Ecto neural progenitor cell (in vitro differentiated cells): ENCODE data around the gene ZC4H2.
"Not testable (repeated sequence)": the region's sequence is repeated elsewhere in the genome, so short reads cannot be mapped to it uniquely, and the experiment has no call there.

ENCODE experiments used
- DNase-seq: peaks from one replicate; pipeline ENCODE4 v3.0.0-alpha.2; 2018; ENCODE audit warnings: low spot score

ZC4H2 gene, protein sequence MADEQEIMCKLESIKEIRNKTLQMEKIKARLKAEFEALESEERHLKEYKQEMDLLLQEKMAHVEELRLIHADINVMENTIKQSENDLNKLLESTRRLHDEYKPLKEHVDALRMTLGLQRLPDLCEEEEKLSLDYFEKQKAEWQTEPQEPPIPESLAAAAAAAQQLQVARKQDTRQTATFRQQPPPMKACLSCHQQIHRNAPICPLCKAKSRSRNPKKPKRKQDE

DNA sequence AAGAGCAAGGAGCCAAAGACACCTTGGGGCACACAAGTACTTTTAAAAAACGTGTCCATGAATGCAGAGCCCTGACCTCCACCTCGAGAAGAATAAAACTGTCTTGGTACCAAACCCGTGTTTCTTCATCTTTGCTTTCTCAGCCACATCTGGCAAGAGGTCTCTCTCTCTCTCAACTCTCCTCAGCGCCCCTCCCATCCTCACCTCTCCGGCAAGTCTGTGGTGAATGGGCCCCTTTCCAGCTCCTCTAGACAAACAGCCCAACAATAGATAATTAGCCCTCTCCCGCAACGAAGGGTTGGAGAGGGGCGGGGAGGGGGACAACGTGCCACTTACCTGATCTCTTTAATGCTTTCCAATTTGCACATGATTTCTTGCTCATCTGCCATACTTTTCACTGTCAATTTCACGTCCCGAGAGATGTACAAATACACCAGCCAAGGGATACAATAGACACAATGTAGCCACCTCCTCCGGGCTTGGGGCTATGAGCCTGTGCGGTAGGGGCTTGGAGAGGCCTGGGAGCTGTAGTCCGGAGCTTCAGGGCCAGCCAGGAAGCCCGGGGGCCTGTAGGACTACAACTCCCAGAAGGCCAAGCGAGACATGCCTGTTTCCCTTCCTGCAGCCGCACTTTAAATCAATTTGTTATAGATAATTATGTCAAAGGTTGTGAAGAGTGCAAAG lies at the start of gene ZC4H2:
Gene ZC4H2, minus strand, starts transcription at position 462 of the 684 bp plus-strand sequence. Its CDS starts 73 bp downstream, at position 389.
- peak; percentile 76 for DNase-seq

DNA sequence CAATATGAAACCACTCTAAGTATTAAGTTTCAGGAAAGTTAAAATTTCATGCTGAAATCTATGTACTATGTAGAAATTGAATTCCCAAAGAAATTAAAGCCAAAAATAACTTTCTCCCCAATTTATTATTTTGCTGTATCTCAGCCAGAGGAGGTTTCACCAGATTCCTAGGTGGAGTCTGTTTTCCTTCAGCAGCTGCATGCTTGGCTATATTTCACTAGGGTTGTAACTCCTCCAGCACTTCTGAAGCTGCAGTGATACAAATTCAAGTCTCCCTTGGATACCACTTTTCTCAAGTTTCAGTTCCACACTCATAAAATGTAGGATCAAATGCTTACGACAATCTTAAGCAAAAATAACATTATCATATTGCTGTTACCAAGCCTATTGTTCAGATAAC lies 41.2 kb upstream of the ZC4H2 start:
- DNase-seq = no peak

DNA sequence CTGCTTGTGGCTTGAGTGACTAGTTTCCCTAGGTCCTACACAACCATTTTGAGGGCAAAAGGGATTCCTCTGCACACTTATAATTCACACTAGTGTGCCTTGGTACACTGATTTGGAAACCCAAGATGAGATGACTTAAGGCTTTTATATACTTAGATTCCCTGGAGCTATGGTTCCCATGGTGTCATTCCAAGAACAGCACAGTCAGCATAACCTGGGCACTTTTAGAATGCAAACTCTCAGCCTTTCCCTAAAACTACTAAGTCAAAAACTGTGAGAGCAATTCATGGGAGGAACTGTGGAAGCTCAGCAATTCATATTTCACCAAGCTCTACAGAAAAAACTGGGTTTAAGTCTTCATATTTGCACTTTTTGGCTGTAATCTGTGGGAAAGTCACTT lies 38.0 kb upstream of the ZC4H2 start:
- no peak for DNase-seq

DNA sequence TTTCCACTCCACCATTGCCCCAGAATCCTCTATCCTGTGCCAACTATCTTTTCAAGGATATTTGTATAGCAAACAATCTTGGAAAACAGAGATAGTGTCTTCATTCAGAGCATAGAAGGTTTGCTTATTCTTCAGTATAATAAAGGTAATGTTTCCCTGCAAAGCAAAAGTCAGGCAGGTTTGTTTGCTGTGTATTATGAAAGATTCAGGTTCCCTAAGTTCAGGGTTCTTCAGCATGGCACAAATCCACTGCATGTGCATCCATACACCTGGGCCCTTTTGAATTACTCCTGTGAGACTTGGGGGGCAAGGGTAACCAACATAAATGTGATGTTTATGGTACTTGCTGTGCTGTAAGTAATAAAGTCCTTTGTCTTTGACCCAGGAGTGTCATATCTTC lies 33.2 kb upstream of the ZC4H2 start:
- DNase-seq = no peak

DNA sequence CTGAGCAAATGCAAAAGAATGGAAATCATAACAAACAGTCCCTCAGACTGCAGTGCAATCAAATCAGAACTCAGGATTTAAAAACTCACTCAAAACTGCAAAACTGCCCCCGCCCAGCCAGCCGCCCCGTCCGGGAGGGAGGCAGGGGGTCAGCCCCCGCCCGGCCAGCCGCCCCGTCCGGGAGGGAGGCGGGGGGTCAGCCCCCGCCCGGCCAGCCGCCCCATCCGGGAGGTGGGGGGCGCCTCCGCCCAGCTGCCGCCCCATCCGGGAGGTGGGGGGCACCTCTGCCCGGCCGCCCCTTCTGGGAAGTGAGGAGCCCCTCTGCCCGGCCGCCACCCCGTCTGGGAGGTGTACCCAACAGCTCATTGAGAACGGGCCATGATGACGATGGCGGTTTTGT lies 26.0 kb upstream of the ZC4H2 start:
- not testable (repeated sequence) for DNase-seq

DNA sequence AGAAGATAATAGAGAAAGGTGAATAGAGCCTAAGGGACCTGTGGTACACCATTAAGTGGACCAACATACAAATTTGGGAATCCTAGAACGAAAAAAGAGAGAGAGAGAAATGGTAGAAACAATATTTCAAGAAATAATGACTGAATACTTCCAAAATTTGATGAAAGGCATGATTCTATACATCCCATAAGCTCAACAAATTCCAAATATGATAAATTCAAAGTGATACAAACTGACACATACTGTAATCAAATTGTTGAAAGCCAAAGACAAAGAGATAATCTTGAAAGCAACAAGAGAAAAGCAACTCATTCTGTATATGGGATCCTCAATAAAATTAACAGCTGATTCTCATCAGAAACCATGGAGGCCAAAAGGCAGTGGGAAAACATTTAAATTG lies 20.6 kb upstream of the ZC4H2 start:
- DNase-seq = no peak

DNA sequence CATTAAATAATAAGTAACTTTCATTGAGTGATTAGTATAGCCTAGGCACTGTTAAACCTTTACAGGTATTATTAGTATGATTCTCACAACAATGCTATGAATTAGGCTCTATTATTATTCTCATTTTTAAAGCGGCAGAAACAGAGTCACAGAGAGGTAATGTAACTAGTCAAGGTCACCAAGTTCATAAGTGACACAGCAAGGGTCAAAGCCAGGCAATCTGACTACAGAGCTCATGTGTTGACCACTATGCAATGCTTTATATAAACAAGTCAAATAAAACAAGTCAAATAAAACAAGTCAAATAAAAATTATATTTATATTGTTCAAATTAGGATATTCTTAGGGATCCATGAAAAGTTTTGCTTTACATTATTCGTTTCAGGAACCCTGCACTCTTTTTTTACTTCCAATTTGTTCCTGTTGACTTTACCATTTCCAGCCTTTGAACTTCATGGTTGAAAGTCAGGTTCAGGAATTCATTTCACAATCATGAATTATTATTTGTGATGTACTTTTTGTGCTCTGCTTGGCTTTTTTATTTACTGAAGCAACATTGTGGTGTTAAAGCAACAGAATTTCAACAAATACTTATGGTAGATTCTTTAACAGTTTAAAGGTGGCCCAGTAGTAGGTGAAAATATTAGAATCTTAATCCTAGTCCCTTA lies 18.0 kb upstream of the ZC4H2 start:
- no peak for DNase-seq

DNA sequence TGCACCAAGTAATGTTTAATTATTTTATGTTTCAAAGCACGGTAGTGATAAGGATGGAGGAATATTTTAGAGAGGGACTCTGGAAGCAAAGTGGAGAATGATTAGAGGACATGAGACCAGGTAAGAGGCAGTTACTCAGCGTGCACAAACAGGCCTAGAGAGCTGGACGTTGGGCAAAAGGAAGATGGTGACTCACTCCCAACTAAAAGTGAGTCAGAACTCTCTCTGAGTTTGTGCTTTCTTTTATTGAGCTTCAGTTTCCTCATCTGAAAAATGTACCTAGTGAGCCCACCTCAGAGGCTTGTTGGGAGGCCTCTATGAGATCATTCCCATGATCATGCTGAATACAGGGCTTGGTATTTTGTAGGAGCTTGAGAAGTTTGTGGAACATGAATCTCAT lies 1.6 kb upstream of the ZC4H2 start:
- DNase-seq = no peak

DNA sequence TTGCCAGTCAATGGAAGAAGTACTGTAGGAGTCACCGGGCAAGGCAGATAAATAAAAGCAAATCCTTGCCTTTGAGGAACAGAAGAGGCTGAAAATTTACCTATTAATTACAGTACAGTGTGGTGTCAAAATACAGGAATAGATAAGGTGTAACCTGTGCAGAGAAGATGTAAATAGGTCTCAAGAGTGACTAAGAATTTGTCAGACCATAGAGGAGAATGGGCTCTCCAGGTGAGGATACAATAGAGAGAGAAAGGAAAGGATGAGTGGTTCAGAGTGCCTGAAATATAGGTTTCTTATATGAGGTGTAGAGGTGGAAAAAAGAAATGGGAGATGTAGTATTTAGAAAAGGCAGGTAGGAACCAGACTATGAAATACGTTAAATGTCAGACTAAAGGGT lies 801 bp upstream of the ZC4H2 start:
- DNase-seq = no peak

DNA sequence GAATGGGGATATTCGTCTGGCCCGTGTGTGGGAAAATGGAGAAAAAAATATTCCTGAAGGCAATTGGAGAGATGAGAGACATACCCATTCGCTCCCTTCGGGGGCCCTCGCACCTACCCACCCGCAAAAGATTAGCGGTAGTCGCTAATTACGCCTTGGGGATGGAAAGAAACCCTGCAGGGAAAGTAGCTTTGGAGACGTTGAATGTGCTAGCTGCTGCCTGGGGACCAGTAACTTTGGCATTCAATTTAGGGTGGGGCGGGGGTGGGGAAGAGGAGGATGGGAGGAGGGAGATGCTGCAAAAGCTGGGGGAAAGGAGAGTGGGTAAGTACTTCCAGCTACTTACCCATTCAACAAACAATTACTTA lies 407 bp upstream of the ZC4H2 start:
- DNase-seq = no peak

DNA sequence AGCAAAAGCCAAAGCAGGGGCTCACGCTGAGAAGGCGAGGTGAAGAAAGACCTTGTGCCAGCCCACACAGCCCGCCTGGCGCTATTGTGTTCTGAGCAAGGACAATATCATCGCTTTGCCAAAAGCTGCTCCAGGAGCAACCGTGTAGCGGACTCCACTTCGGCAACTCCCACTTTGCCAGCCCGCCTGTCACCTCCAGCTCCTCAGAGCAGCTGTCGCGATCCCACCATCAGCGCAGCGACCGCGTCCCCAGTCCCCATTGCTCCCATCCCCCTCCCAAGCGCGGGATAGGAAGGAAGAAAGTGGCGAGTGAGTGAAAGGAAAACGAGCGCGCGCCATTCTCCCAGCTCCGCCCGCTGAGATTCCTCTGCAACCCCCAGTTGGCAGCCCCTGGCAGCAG lies 759 bp downstream of the ZC4H2 start:
- peak; percentile 64 for DNase-seq

DNA sequence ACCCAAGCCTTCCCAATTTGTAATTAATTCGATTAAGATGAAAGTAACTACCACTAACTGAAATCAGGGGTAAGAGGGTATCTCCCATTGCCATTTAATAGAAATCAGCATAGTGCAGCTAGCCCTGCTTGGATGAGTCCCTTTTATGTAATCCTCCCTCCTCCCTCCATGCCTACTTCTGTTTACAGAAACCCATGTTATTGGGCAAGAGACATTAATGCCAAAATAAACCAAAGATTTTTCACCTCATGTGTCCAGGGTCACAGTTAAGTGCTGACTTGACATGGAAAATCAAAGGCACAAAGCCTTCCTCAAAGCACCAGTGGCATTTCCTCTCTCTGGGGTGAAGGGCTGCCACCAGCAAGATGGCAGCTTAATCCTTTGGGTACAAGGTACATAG lies 50.8 kb downstream of the ZC4H2 start:
- DNase-seq = no peak

DNA sequence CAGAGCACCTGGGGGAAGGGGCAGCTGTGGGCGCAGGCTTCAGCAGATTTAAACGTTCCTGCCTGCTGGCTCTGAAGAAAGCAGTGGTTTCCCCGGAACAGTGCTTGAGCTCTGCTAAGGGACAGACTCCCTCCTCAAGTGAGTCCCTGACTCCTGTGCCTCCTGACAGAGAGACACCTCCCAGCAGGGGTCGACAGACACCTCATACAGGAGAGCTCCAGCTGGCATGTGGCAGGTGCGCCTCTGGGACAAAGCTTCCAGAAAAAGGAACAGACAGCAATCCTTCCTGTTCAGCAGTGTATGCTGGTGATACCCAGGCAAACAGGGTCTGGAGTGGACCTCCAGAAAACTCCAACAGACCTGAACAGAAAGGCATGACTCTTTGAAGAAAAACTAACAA lies 68.1 kb downstream of the ZC4H2 start:
- DNase-seq = no peak

DNA sequence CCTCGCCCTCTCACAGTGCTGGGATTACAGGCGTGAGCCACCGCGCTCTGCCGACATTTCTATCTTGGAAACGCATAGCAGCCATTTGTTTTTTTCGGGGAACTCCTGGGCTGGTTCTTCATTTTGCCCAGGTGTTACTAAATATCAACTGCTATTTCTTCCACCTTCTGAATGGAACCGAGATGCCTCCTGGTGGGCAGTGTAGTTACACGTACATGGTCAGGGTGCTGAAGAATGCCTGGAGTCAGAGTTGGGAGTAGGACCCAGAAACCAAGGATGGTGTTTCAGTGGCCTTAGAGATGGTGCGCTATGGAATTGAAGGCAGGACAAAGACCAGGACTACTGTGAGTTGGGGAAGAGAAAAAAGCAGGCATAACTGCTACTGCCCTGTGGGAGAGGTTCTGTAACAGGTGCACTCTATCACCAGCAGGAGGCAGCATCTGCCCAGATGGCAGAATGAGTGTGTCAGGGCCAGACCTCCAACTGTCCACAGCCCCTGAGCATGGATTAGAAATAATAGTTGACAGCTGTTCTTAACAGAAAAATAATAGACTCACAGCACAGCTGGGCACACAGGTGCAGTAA lies 81.7 kb downstream of the ZC4H2 start:
- peak; percentile 47 for DNase-seq

DNA sequence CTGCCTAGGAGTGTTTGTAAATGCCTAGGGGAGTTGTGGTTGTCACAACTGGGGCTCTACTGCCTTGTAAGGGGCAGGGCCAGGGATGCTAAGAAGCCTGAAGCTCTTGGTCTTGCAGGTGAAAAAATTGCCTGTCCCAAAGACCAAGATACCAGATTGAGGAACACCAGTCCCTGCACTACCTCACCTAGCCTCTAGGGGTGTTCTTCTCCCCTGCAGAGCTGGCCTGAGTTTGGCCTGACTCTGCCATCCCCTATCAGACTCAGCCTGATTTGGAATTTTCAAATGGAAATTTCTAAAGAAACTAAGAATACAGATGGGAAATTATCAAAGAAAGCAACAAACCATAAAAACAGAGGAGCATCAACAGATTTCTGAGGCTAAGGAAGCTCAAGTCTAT lies 90.4 kb downstream of the ZC4H2 start:
- no peak for DNase-seq

DNA sequence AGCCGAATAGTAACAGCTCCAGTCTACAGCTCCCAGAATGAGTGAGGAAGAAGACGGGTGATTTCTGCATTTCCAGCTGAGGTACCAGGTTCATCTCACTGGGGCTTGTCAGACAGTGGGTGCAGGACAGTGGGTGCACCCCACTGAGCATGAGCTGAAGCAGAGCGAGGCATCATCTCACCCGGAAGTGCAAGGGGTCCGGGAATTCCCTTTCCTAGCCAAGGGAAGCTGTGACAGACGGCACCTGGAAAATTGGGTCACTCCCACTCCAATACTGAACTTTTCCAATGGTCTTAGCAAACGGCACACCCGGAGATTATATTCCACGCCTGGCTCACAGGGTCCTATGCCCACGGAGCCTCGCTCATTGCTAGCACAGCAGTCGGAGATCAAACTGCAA lies 97.5 kb downstream of the ZC4H2 start:
- not testable (repeated sequence) for DNase-seq

DNA sequence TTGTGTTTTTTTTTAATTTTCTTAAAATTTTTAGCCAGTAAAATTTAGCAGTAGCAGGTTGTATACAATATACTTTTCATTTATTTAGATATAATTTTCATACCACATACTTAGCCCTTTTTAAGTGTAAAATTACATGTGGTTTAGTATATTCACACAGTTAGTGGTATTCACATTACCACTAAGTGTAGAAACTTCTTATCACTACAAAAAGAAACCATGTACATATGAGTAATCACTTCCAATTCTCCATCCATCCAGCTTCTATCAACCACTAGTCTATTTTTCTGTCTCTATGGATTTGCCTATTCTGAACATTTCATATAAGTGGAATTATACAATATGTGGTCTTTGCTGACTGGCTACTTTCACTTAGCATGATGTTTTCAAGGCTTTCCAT lies 109.0 kb downstream of the ZC4H2 start:
- no peak for DNase-seq
